ENCODE data around the gene ACTN1.
A peak's percentile ranks its signal among the peaks of the same experiment; 100 is the strongest.

ACTN1 gene

GRCh38 chr14:68892961-68893360 lies 86.1 kb downstream of the ACTN1 start:
- Histone ChIP-seq H3K36me3 (ENCODE audit: control insufficient read depth in 1 of 2, insufficient read depth in 2 of 2, low read length in 2 of 2) (peaks cover 66 to 80% of the 10 kb centered on the region in 2 donors), H3K9me3 (ENCODE audit: control insufficient read depth in 1 of 2, low read length in 2 of 2) (no peaks in the 10 kb centered on the region), H3K4me3 (ENCODE audit: low read depth in 1 of 2, low read length in 2 of 2) (no peak overlapping the region), H3K27ac (ENCODE audit: low read length) (peak overlapping the region; percentile 39), H3K27me3 (ENCODE audit: low read depth, low read length) (no peaks in the 10 kb centered on the region), H3K4me1 (ENCODE audit: control insufficient read depth in 1 of 2, insufficient read depth in 2 of 2, low read length in 2 of 2) (peaks cover 0 to 43% of the 10 kb centered on the region in 2 donors)

DNA sequence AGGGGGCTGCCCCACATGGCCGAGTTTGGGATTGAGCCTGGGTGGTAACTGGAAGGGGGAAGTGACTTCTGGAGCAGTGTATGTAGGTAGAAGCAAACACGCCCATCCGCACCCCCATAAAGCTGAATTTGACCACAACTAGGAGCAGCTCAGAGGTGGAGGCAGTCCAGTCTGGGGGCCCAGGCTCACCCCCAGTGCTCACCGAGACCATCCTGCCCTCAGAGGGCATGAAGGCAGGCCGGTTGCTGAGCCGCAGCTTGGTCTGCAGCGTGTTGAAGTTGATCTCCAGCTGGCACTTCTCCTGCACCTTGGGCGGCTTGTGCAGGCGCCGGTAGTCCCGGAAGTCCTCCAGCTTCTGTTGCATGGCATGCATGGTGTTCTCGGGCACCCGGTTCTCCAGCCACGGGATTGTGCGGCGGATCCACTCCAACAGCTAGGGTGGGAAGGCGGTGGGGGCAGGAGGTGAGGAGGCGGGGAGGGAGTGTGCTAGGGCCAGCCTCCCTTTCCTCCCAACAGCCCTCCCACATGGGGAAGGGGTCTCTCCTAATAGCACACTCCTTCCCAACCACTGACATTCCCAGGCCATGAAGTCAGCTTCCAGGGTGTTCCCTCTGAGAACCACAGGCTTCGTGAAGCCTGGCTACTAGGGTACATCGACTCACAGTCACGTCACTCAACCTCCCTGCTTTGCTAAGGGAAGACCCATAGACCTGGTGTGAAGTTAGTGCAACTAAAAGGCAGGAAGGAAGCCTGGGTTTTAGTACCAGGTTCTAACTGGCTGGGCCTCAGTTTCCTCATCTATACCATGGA lies 87.0 kb downstream of the ACTN1 start:
- no peak overlapping the region for H3K4me3 ChIP-seq (ENCODE audit: low read depth in 1 of 2, low read length in 2 of 2)
- H3K27me3 ChIP-seq (ENCODE audit: low read depth, low read length) = no peaks in the 10 kb centered on the region
- peak overlapping the region; percentile 14 for H3K27ac ChIP-seq (ENCODE audit: low read length)
- H3K4me1 ChIP-seq (ENCODE audit: control insufficient read depth in 1 of 2, insufficient read depth in 2 of 2, low read length in 2 of 2) = peaks cover 0 to 37% of the 10 kb centered on the region in 2 donors
- peaks cover 67 to 81% of the 10 kb centered on the region in 2 donors for H3K36me3 ChIP-seq (ENCODE audit: control insufficient read depth in 1 of 2, insufficient read depth in 2 of 2, low read length in 2 of 2)
- no peaks in the 10 kb centered on the region for H3K9me3 ChIP-seq (ENCODE audit: control insufficient read depth in 1 of 2, low read length in 2 of 2)

GRCh38 chr14:68890173-68890931 lies 88.8 kb downstream of the ACTN1 start:
- Histone ChIP-seq H3K27ac (ENCODE audit: low read length) (no peak overlapping the region), H3K9me3 (ENCODE audit: control insufficient read depth in 1 of 2, low read length in 2 of 2) (no peaks in the 10 kb centered on the region), H3K27me3 (ENCODE audit: low read depth, low read length) (no peaks in the 10 kb centered on the region), H3K4me3 (ENCODE audit: low read depth in 1 of 2, low read length in 2 of 2) (no peak overlapping the region), H3K36me3 (ENCODE audit: control insufficient read depth in 1 of 2, insufficient read depth in 2 of 2, low read length in 2 of 2) (peaks cover 71 to 79% of the 10 kb centered on the region in 2 donors), H3K4me1 (ENCODE audit: control insufficient read depth in 1 of 2, insufficient read depth in 2 of 2, low read length in 2 of 2) (peaks cover 0 to 41% of the 10 kb centered on the region in 2 donors)

DNA sequence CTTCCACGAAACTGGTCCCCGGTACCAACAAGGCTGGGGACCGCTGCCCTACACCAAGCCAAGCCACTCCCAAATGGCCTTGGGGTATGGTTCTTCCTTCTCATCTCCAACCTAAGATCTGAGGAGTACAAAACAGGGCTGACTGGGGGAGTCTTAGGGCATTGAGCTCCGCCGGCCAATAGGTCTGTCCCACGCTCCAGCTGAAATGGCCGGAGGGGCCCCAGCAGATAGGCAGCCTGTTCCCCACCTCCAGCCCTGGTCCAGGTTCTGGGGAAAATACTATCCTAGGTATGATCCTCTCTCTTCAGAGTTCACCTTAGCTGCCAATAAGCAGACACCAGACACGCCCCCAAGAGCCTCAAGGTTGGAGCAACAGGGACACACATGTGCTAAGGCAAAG lies 90.2 kb downstream of the ACTN1 start:
- Histone ChIP-seq H3K4me1 (ENCODE audit: control insufficient read depth in 1 of 2, insufficient read depth in 2 of 2, low read length in 2 of 2) (peaks cover 0 to 43% of the 10 kb centered on the region in 2 donors), H3K27me3 (ENCODE audit: low read depth, low read length) (no peaks in the 10 kb centered on the region), H3K9me3 (ENCODE audit: control insufficient read depth in 1 of 2, low read length in 2 of 2) (no peaks in the 10 kb centered on the region), H3K4me3 (ENCODE audit: low read depth in 1 of 2, low read length in 2 of 2) (no peak overlapping the region), H3K36me3 (ENCODE audit: control insufficient read depth in 1 of 2, insufficient read depth in 2 of 2, low read length in 2 of 2) (peaks cover 75 to 86% of the 10 kb centered on the region in 2 donors), H3K27ac (ENCODE audit: low read length) (no peak overlapping the region)

GRCh38 chr14:68888025-68888850 lies 90.9 kb downstream of the ACTN1 start:
- Histone ChIP-seq H3K27ac (ENCODE audit: low read length) (no peak overlapping the region), H3K36me3 (ENCODE audit: control insufficient read depth in 1 of 2, insufficient read depth in 2 of 2, low read length in 2 of 2) (peaks cover 70 to 86% of the 10 kb centered on the region in 2 donors), H3K9me3 (ENCODE audit: control insufficient read depth in 1 of 2, low read length in 2 of 2) (no peaks in the 10 kb centered on the region), H3K4me3 (ENCODE audit: low read depth in 1 of 2, low read length in 2 of 2) (no peak overlapping the region), H3K27me3 (ENCODE audit: low read depth, low read length) (no peaks in the 10 kb centered on the region), H3K4me1 (ENCODE audit: control insufficient read depth in 1 of 2, insufficient read depth in 2 of 2, low read length in 2 of 2) (peaks cover 0 to 36% of the 10 kb centered on the region in 2 donors)

DNA sequence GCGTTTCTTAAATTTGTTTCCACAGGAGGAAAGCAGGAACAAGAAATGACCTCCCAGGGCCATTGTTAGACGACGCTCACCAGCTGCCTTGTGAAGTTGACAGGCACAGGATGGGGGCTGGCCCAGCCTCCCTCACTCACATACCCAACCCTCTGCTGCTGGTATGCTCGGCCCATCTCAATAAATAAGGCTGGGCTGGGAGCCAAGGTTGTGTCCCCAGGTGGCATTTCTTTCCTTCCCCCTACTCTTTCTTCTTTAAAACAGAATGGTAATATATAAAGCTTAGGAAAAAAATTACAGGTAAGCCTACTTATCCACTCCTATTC lies 93.0 kb downstream of the ACTN1 start:
- H3K27ac ChIP-seq (ENCODE audit: low read length) = no peak overlapping the region
- H3K9me3 ChIP-seq (ENCODE audit: control insufficient read depth in 1 of 2, low read length in 2 of 2) = no peaks in the 10 kb centered on the region
- no peaks in the 10 kb centered on the region for H3K27me3 ChIP-seq (ENCODE audit: low read depth, low read length)
- H3K4me1 ChIP-seq (ENCODE audit: control insufficient read depth in 1 of 2, insufficient read depth in 2 of 2, low read length in 2 of 2) = peaks cover 0 to 39% of the 10 kb centered on the region in 2 donors
- H3K4me3 ChIP-seq (ENCODE audit: low read depth in 1 of 2, low read length in 2 of 2) = no peak overlapping the region
- H3K36me3 ChIP-seq (ENCODE audit: control insufficient read depth in 1 of 2, insufficient read depth in 2 of 2, low read length in 2 of 2) = peaks cover 65 to 86% of the 10 kb centered on the region in 2 donors

DNA sequence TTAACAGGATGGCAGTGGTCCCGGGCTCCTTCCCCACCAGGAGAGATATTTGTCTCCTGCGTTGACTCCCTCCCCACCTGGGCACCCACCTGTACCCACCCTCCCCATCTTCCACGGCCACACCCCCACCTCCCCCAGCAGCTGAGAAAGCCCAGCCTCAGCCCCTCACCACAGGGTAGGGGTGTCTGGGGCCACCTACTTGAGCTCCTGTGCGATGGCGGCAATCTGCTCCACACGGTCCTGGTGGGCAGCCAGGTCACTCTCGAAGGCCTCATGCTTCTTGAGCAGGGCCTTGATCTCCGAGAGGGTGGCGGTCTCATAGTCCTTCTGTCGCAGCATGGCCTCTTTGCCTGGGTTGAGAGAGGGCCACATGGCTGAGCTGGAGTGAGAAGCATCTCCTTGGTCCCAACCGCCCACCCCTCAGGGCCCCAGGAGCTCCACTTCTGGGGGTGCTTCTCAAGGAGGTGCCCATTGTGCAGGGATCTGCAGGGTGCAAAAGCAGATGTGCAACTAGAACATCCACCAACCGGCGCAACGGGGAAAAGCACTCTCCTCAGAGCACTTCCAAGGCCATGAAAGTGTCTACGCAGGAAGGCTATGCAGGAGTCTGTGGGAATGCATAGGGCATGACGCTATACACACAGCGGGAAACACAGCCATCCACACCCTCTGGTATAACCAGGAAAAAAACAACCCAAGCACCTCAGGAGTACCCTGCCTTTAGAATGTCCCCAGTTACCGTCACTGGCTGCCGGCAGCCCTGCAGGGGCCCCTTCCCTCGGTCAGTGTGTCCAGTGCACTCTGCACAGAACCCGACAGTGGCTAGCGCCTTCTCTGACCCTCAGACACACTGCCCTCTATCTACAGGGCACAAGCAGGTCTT lies 93.6 kb downstream of the ACTN1 start:
- Histone ChIP-seq H3K36me3 (ENCODE audit: control insufficient read depth in 1 of 2, insufficient read depth in 2 of 2, low read length in 2 of 2) (peaks cover 65 to 86% of the 10 kb centered on the region in 2 donors), H3K4me3 (ENCODE audit: low read depth in 1 of 2, low read length in 2 of 2) (no peak overlapping the region), H3K9me3 (ENCODE audit: control insufficient read depth in 1 of 2, low read length in 2 of 2) (no peaks in the 10 kb centered on the region), H3K4me1 (ENCODE audit: control insufficient read depth in 1 of 2, insufficient read depth in 2 of 2, low read length in 2 of 2) (peaks cover 0 to 38% of the 10 kb centered on the region in 2 donors), H3K27me3 (ENCODE audit: low read depth, low read length) (no peaks in the 10 kb centered on the region), H3K27ac (ENCODE audit: low read length) (no peak overlapping the region)

DNA sequence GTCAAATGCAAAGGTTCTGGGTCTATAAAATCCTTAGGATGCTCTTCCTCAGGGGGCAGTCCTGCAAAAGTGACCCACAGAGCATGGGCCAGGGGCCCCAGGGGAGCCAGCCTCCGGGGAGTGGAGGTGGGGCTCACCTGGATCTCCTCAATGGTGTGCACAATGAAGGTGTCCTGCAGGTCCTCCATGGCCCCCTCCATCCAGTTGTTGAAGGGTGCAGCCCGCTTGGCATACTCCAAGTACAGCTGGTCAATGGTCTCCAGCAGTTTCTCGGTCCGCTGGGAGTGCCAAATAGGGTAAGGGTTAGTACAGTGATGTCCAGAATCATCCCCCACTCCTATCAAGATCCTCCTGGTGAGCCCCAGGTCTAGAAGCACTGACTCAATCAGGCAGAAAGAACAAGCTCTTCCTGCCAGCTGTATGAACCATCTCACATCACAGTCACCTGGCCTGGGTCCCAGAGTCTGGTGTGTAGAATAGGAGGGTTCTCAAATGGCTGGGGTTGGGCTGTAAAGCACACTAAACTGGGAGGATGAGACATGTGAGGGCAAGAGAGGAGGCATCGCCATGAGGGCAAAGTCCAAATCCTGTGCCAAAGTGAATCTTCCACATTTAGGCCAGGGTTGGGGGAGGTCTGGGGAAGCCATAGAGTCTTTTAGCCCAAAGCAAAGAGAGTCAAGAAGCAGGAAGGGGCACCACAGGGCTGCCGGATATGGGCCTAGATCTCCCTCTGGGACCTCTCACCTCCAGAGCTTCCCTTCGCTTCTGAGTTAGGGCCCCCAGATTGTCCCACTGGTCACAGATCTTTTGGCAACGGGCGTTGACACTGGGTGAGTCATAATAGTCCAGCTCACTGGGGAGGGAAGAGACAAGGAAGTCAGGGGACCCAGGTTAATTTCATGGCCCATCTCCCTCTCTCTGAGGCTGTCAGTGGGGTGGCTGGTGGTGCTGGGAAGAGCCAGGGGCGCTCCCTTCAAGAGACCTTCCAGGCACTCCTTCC lies 94.8 kb downstream of the ACTN1 start:
- Histone ChIP-seq H3K27ac (ENCODE audit: low read length) (no peak overlapping the region), H3K36me3 (ENCODE audit: control insufficient read depth in 1 of 2, insufficient read depth in 2 of 2, low read length in 2 of 2) (peaks cover 65 to 86% of the 10 kb centered on the region in 2 donors), H3K4me3 (ENCODE audit: low read depth in 1 of 2, low read length in 2 of 2) (no peak overlapping the region), H3K9me3 (ENCODE audit: control insufficient read depth in 1 of 2, low read length in 2 of 2) (no peaks in the 10 kb centered on the region), H3K27me3 (ENCODE audit: low read depth, low read length) (no peaks in the 10 kb centered on the region), H3K4me1 (ENCODE audit: control insufficient read depth in 1 of 2, insufficient read depth in 2 of 2, low read length in 2 of 2) (peaks cover 0 to 42% of the 10 kb centered on the region in 2 donors)

DNA sequence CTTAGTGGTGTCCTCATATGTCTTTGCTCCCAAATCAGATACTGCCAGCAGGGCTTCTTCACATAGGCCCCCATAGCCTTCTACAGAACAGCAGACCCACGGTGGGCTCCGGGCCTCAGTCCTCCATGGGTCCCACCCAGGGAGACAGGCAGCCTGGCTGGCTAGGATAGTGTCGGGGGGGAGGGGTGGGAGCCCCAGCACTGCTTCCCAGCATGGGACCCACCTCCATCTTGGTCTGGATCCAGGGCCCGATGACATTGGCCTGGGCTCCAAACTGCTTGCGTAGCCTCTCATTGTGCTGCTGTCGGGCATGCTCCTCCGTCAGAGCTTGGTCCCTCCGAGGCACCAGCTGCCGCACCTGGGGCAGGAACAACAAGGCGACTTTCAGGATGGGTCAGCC lies 96.9 kb downstream of the ACTN1 start:
- no peaks in the 10 kb centered on the region for H3K27me3 ChIP-seq (ENCODE audit: low read depth, low read length)
- H3K36me3 ChIP-seq (ENCODE audit: control insufficient read depth in 1 of 2, insufficient read depth in 2 of 2, low read length in 2 of 2) = peaks cover 68 to 86% of the 10 kb centered on the region in 2 donors
- no peaks in the 10 kb centered on the region for H3K9me3 ChIP-seq (ENCODE audit: control insufficient read depth in 1 of 2, low read length in 2 of 2)
- no peak overlapping the region for H3K27ac ChIP-seq (ENCODE audit: low read length)
- no peak overlapping the region for H3K4me3 ChIP-seq (ENCODE audit: low read depth in 1 of 2, low read length in 2 of 2)
- peaks cover 0 to 35% of the 10 kb centered on the region in 2 donors for H3K4me1 ChIP-seq (ENCODE audit: control insufficient read depth in 1 of 2, insufficient read depth in 2 of 2, low read length in 2 of 2)
